Osteocyte (in vitro differentiated cells): Measurements from ENCODE around the gene DYNC1LI2. TPM values are rescaled to one million over a fixed set of nuclear protein-coding genes. Genes with fewer than 3 reads are reported as not detected.
A peak's percentile ranks its signal among the peaks of the same experiment; 100 is the strongest.

Source experiments
- DNase-seq: peaks from one replicate; pipeline ENCODE4 v3.0.0; 2021; ENCODE audit warnings: mixed read lengths; ENCODE audit not compliant: unreplicated experiment; ENCODE audit errors: extremely low spot score
- H3K27ac Mint-ChIP-seq: one replicate; pipeline ENCODE4 v1.8.0; 2021; ENCODE audit warnings: mild to moderate bottlenecking, mixed read lengths; ENCODE audit not compliant: unreplicated experiment
- H3K27me3 Mint-ChIP-seq: one replicate; pipeline ENCODE4 v1.8.0; 2021; ENCODE audit warnings: mixed read lengths; ENCODE audit not compliant: unreplicated experiment
- H3K36me3 Mint-ChIP-seq: one replicate; pipeline ENCODE4 v1.8.0; 2021; ENCODE audit warnings: mixed read lengths; ENCODE audit not compliant: unreplicated experiment
- H3K4me1 Mint-ChIP-seq: one replicate; pipeline ENCODE4 v1.8.0; 2021; ENCODE audit warnings: mixed read lengths; ENCODE audit not compliant: unreplicated experiment
- H3K4me3 Mint-ChIP-seq: one replicate; pipeline ENCODE4 v1.8.0; 2021; ENCODE audit warnings: mild to moderate bottlenecking, moderate library complexity, mixed read lengths; ENCODE audit not compliant: unreplicated experiment
- H3K9me3 Mint-ChIP-seq: one replicate; pipeline ENCODE4 v1.8.0; 2021; ENCODE audit warnings: mixed read lengths; ENCODE audit not compliant: unreplicated experiment
- CTCF ChIP-seq: fragments of 200-600 bp; sonication (generic); IDR thresholded peaks from 2 replicates; pipeline ENCODE4 v1.5.0; 2021; ENCODE audit warnings: antibody characterized with exemption, mild to moderate bottlenecking, moderate library complexity
- total RNA-seq: library from RNA; stranded (reverse); gene quantifications from 2 replicates; pipeline ENCODE4 v1.2.1, GENCODE V29; 2021

The DYNC1LI2 gene
- total RNA-seq, 1 donor from 2014 or later = 151 TPM

- no peak for TF ChIP-seq CTCF
- no peak for DNase-seq
- H3K9me3 Mint-ChIP-seq = no peaks in the 10 kb centered on the region
- peaks cover 46% of the 10 kb centered on the region for H3K36me3 Mint-ChIP-seq
- no peaks in the 10 kb centered on the region for H3K4me1 Mint-ChIP-seq
- no peak overlapping the region for H3K4me3 Mint-ChIP-seq
- H3K27ac Mint-ChIP-seq = peak overlapping the region; percentile 38
- no peaks in the 10 kb centered on the region for H3K27me3 Mint-ChIP-seq
These were observed 22.6 kb downstream of the DYNC1LI2 start for GRCh38 chr16:66728804-66729203.

DNA sequence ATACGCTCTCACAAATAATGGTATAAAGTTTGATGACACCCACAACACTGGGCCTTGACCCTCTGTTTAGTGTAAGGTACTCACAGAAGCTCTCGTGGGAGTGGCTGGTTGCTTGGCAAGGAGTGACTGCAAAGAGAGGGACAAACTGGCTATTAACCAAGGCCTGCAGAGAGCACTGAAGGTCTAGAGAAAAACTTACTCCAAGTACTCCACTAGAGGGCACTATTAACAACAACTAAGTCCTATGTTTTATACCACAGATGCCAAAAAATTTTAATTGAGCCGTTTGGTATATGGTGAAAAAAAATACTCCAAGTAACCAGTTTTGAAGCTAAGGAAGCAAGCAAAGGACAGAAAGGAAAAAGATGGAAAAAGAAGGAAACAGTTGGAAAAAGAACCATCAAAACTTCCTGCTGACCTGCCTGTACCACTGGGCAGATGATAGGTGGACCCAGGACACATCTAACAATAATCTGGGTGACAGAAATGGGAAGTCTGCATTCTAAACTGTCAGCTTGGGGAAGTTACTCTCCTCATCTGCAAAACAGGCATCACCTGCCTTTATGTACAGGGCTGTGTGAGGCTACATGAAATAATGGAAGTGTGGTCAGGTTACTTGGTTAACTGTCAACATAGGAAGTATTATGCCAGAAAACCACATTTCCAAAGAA lies 23.2 kb downstream of the DYNC1LI2 start:
- Mint-ChIP-seq H3K27ac (no peak overlapping the region), H3K27me3 (no peaks in the 10 kb centered on the region), H3K36me3 (peaks cover 48% of the 10 kb centered on the region), H3K4me1 (no peaks in the 10 kb centered on the region), H3K9me3 (no peaks in the 10 kb centered on the region), H3K4me3 (no peak overlapping the region)
- TF ChIP-seq CTCF = peak; percentile 74
- DNase-seq = no peak

DNA sequence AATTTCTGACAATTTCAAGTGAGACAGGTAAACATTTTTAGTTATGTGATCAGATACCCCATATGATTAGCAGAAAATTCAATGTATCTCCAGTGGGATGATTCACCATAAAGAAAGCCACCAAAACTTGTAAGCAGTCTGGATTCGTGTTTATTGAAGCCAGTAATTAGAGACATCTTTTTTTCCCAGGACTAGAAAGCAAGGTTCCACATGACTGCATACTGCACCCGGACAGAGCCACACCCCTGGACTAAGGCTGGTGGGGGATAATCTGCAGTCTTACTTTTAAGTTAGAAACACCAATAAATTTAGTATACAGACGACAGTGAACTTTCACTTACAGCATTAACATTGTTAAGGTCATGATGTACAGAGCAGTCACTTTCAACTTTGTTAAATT lies 30.6 kb downstream of the DYNC1LI2 start:
- peaks cover 48% of the 10 kb centered on the region for H3K36me3 Mint-ChIP-seq
- TF ChIP-seq CTCF = no peak
- H3K9me3 Mint-ChIP-seq = no peaks in the 10 kb centered on the region
- DNase-seq = no peak
- H3K4me1 Mint-ChIP-seq = peaks cover 3% of the 10 kb centered on the region
- H3K4me3 Mint-ChIP-seq = no peak overlapping the region
- H3K27me3 Mint-ChIP-seq = no peaks in the 10 kb centered on the region
- no peak overlapping the region for H3K27ac Mint-ChIP-seq

GRCh38 chr16:66719246-66719645 lies 32.2 kb downstream of the DYNC1LI2 start:
- no peak overlapping the region for H3K27ac Mint-ChIP-seq
- no peak for TF ChIP-seq CTCF
- no peak overlapping the region for H3K4me3 Mint-ChIP-seq
- DNase-seq = no peak
- H3K9me3 Mint-ChIP-seq = no peaks in the 10 kb centered on the region
- H3K4me1 Mint-ChIP-seq = peaks cover 7% of the 10 kb centered on the region
- H3K36me3 Mint-ChIP-seq = peaks cover 40% of the 10 kb centered on the region
- no peaks in the 10 kb centered on the region for H3K27me3 Mint-ChIP-seq

- Mint-ChIP-seq H3K9me3 (no peaks in the 10 kb centered on the region), H3K4me3 (no peak overlapping the region), H3K4me1 (peaks cover 7% of the 10 kb centered on the region), H3K36me3 (peaks cover 26% of the 10 kb centered on the region), H3K27me3 (no peaks in the 10 kb centered on the region), H3K27ac (no peak overlapping the region)
- TF ChIP-seq CTCF = no peak
- DNase-seq = no peak
These were observed 33.6 kb downstream of the DYNC1LI2 start for GRCh38 chr16:66717776-66718175.
